ENCODE results near the gene C2orf49. TPM values are rescaled to one million over a fixed set of nuclear protein-coding genes. Genes with fewer than 3 reads are reported as not detected.

Gene C2orf49
- polyA plus RNA-seq, 1 donor, result 17.2 TPM

Other genes starting within 250 kb of the C2orf49 start
- gene GPR45, start 95.8 kb upstream of the C2orf49 start, polyA plus RNA-seq (ENCODE audit: insufficient read length), result not detected
- 10.3 TPM for gene TGFBRAP1, start 7.8 kb upstream of the C2orf49 start, polyA plus RNA-seq (ENCODE audit: insufficient read length)
- 52.4 TPM for gene FHL2, start 61.5 kb downstream of the C2orf49 start, polyA plus RNA-seq (ENCODE audit: insufficient read length)